Measurements from ENCODE around the gene USP36.

- no peak for TF ChIP-seq CTCF (IDR thresholded peaks at IDR 0.05)
- TF ChIP-seq POLR2A (IDR thresholded peaks at IDR 0.05), result no peak
Observed at GRCh38 chr17:78785011-78785662, 55.5 kb downstream of the USP36 start.
